PC-3 (cell line): Measurements from ENCODE around the gene KRT31. TPM values are rescaled to one million over a fixed set of nuclear protein-coding genes. Genes with fewer than 3 reads are reported as not detected.

Source experiments
- ATAC-seq: fragments of 200-7000 bp; cut with Tn5 transposase; 2 replicates; pipeline ENCODE4 v1.9.1; 2020; ENCODE audit warnings: mild to moderate bottlenecking, moderate library complexity
- BruUV-seq: library from RNA; stranded (reverse); fragments of 400-500 nt; replicated peaks from 2 replicates; lab custom pipeline; 2021; lab: Mats Ljungman, UMichigan
- CTCF ChIA-PET: fragments of 300-600 bp; sonication (Branson Sonifier 250); formaldehyde crosslinking; loops from one replicate; lab custom pipeline; 2022; ENCODE audit warnings: antibody characterized with exemption; lab: Charles Lee
- POLR2A ChIA-PET: fragments of 300-600 bp; sonication (Branson Sonifier 250); formaldehyde crosslinking; loops from one replicate; lab custom pipeline; 2022; ENCODE audit warnings: antibody characterized with exemption; ENCODE audit not compliant: unreplicated experiment; lab: Charles Lee
- DNase-seq: peaks from one replicate; pipeline ENCODE4 v3.0.0-alpha.2; 2015
- H2AFZ ChIP-seq: fragments of 300-600 bp; sonication (generic); 2 replicates; pipeline ENCODE4 v1.6.0; 2016; ENCODE audit warnings: antibody characterized with exemption, low read length
- H3F3A ChIP-seq: fragments of 300-600 bp; sonication (generic); one replicate; pipeline ENCODE4 v1.6.0; 2017; ENCODE audit warnings: antibody characterized with exemption, low read length, control low read depth, mild to moderate bottlenecking; ENCODE audit not compliant: unreplicated experiment
- H3K27ac ChIP-seq: fragments of 300-600 bp; sonication (generic); 2 replicates; pipeline ENCODE4 v1.5.1; 2016; ENCODE audit warnings: mild to moderate bottlenecking, low read length
- H3K27me3 ChIP-seq: fragments of 300-600 bp; sonication (generic); 2 replicates; pipeline ENCODE4 v1.6.1; 2016; ENCODE audit warnings: low read length, mixed read lengths
- H3K36me3 ChIP-seq: fragments of 300-600 bp; sonication (generic); 2 replicates; pipeline ENCODE4 v1.6.1; 2016; ENCODE audit warnings: low read depth, mixed run types, low read length, mixed read lengths
- H3K4me1 ChIP-seq: fragments of 300-600 bp; sonication (generic); 2 replicates; pipeline ENCODE4 v1.5.1; 2016; ENCODE audit warnings: low read length; ENCODE audit not compliant: insufficient read depth
- H3K4me2 ChIP-seq: fragments of 300-600 bp; sonication (generic); 2 replicates; pipeline ENCODE4 v1.6.0; 2016; ENCODE audit warnings: low read length
- H3K4me3 ChIP-seq: fragments of 300-600 bp; sonication (generic); 2 replicates; pipeline ENCODE4 v1.5.1; 2016; ENCODE audit warnings: mild to moderate bottlenecking, low read length, mixed read lengths
- H3K79me2 ChIP-seq: fragments of 300-600 bp; sonication (generic); 2 replicates; pipeline ENCODE4 v1.6.1; 2017; ENCODE audit warnings: low read length, mixed read lengths
- H3K9ac ChIP-seq: fragments of 300-600 bp; sonication (generic); 2 replicates; pipeline ENCODE4 v1.6.0; 2016; ENCODE audit warnings: mild to moderate bottlenecking, low read length
- H3K9me2 ChIP-seq: fragments of 300-600 bp; sonication (generic); replicated peaks from 2 replicates; pipeline ENCODE4 v1.6.1; 2016; ENCODE audit warnings: mixed run types, low read length, mixed read lengths
- H3K9me3 ChIP-seq: fragments of 300-600 bp; sonication (generic); 2 replicates; pipeline ENCODE4 v1.6.1; 2016; ENCODE audit warnings: low read length, mixed read lengths
- H4K20me1 ChIP-seq: fragments of 300-600 bp; sonication (generic); 2 replicates; pipeline ENCODE4 v1.6.1; 2016; ENCODE audit warnings: low read length, mixed read lengths
- EZH2 ChIP-seq: fragments of 300-600 bp; sonication (generic); IDR thresholded peaks from one replicate; pipeline ENCODE4 v1.6.1; 2017; ENCODE audit warnings: antibody characterized with exemption, mild to moderate bottlenecking, low read length; ENCODE audit not compliant: unreplicated experiment
- EZH2phosphoT487 ChIP-seq: fragments of 300-600 bp; sonication (generic); IDR thresholded peaks from 2 replicates; pipeline ENCODE4 v1.6.1; 2018; ENCODE audit warnings: mild to moderate bottlenecking, antibody characterized with exemption, low read length, borderline replicate concordance
- intact Hi-C: fragments of 100-400 bp; cut with micrococcal nuclease; formaldehyde crosslinking; loops from 2 replicates; pipeline ENCODE4 v1.9.0; 2023
- total RNA-seq: library from RNA; depleted of rRNA; stranded (reverse); fragments of >200 nt; gene quantifications from 2 replicates; pipeline ENCODE4 v1.2.3, GENCODE V29; 2014
- TF ChIP-seq, protein P1 (sequence below): fragments of 300-600 bp; sonication (generic); conservative IDR thresholded peaks from 2 replicates; pipeline ENCODE4 v1.5.1; 2017; ENCODE audit warnings: antibody characterized with exemption, low read depth, mild to moderate bottlenecking, low read length

KRT31 gene
- total RNA-seq, 1 experiment from 2014 or later: not detected

DNA sequence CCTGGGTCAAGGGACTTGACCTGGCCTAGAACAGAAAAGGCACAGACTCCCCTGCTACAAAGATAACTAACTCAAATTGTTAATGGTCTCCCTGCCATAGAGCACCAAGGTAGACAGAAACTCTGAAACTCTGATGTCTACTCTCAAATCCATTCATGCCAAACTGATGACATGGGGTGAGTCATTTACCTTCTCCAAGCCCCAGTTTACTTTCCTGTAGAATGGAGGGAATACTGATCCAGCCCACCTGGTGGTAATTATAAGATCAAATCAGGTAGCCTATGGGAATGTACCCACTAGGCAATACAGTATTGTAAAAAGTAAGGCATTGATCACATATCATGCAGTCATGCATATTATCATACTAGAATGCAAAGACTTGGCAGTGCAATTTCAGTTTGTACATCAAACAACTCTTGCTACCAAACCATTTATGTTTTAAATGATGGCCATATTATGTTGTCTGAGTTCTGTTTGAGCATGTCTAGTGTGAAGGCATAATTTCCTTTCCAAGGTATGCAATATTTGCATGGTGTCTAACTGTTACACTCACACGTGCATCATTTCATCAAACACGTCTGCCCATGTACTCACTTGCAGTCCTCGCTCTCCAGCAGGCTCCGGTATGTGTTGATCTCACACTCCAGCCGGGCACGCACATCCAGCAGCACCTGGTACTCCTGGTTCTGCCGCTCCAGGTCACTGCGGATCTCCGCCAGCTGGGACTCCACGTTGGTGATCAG, 3.0 kb downstream of the KRT31 start:
- Histone ChIP-seq H3K4me3 (no peak overlapping the region), H3K27ac (no peak overlapping the region), H3K36me3 (no peaks in the 10 kb centered on the region), H3K9ac (no peak overlapping the region), H3K9me2 (no peaks in the 10 kb centered on the region), H3K9me3 (no peaks in the 10 kb centered on the region), H3K4me2 (no peak overlapping the region), H3K27me3 (no peaks in the 10 kb centered on the region), H3K79me2 (no peaks in the 10 kb centered on the region), H4K20me1 (no peaks in the 10 kb centered on the region), H3K4me1 (peaks cover 14% of the 10 kb centered on the region; the same call in 1 of the 2 replicates), H2AFZ (no peak overlapping the region), H3F3A (no peaks in the 10 kb centered on the region)
- no peak for TF ChIP-seq EZH2phosphoT487
- TF ChIP-seq, protein P1, sequence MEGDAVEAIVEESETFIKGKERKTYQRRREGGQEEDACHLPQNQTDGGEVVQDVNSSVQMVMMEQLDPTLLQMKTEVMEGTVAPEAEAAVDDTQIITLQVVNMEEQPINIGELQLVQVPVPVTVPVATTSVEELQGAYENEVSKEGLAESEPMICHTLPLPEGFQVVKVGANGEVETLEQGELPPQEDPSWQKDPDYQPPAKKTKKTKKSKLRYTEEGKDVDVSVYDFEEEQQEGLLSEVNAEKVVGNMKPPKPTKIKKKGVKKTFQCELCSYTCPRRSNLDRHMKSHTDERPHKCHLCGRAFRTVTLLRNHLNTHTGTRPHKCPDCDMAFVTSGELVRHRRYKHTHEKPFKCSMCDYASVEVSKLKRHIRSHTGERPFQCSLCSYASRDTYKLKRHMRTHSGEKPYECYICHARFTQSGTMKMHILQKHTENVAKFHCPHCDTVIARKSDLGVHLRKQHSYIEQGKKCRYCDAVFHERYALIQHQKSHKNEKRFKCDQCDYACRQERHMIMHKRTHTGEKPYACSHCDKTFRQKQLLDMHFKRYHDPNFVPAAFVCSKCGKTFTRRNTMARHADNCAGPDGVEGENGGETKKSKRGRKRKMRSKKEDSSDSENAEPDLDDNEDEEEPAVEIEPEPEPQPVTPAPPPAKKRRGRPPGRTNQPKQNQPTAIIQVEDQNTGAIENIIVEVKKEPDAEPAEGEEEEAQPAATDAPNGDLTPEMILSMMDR: no peak
- no peak for TF ChIP-seq EZH2
- no TSS peak for BruUV-seq
- intact Hi-C loops: no loop called here
- ChIA-PET CTCF (no interaction called here), POLR2A (no interaction called here)
- ATAC-seq: no peak
- peak; percentile 34 for DNase-seq

DNA sequence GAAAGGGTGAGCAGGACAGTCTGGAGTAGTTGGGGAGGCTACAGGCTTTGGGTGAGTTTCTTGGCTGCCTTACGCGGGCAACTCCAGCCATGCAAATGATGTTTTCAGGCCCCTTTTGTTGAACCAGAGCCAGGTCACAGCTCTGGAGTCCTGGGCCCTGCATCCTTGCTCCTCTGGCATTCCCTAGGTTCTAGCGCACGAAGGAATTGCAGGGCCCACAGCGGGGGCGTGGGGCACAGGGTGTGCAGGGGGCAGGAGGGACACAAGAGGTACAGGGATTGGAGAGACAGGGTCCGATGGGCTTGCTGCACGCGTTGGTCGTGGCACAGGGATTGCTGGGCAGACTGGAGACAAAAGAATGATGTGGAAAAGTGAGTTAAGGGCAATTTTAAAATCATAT, 3.6 kb downstream of the KRT31 start:
- Histone ChIP-seq H3F3A (no peaks in the 10 kb centered on the region), H2AFZ (no peak overlapping the region), H3K9me3 (no peaks in the 10 kb centered on the region), H3K27ac (no peak overlapping the region), H3K9ac (no peak overlapping the region), H3K79me2 (no peaks in the 10 kb centered on the region), H3K4me2 (no peak overlapping the region), H3K27me3 (no peaks in the 10 kb centered on the region), H3K4me3 (no peak overlapping the region), H4K20me1 (no peaks in the 10 kb centered on the region), H3K36me3 (no peaks in the 10 kb centered on the region), H3K9me2 (no peaks in the 10 kb centered on the region), H3K4me1 (peaks cover 14% of the 10 kb centered on the region; the same call in 1 of the 2 replicates)
- DNase-seq (no peak), ATAC-seq (no peak)
- TF ChIP-seq EZH2 (no peak), EZH2phosphoT487 (no peak)
- TF ChIP-seq, protein P1: no peak
- CTCF ChIA-PET: no interaction called here
- POLR2A ChIA-PET: no interaction called here
- BruUV-seq: no TSS peak
- intact Hi-C loops: no loop called here

DNA sequence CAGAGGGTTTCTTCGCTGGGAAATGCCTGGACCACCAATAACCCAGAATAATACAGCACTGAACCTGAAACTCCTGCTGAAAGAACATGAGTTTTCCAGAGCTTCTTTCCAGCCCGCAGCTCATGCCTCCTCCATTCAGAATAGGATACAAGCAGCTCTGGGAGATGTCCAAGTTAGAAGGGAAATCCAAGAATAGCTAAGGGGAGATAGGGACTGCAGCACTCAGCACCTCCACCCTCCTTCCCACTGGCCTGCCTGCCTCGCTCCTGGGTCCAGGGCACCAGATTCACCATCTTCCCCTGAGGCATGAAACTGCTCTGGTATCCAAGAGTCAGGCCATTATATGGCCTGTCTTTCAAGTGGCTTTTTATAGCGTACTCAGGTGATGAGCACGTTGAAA, 4.1 kb downstream of the KRT31 start:
- H3F3A ChIP-seq: no peaks in the 10 kb centered on the region
- no peak overlapping the region for H3K4me3 ChIP-seq
- H3K4me1 ChIP-seq: peaks cover 14% of the 10 kb centered on the region; the same call in 1 of the 2 replicates
- H3K9me3 ChIP-seq: no peaks in the 10 kb centered on the region
- DNase-seq (no peak), ATAC-seq (no peak)
- no peaks in the 10 kb centered on the region for H3K9me2 ChIP-seq
- no peaks in the 10 kb centered on the region for H3K27me3 ChIP-seq
- BruUV-seq: no TSS peak
- POLR2A ChIA-PET: interaction anchor here (0.6 kb wide), 1 partner anchor 320 kb away, joined by 3 read pairs; no protein-coding TSS in a partner anchor
- TF ChIP-seq EZH2: no peak
- TF ChIP-seq EZH2phosphoT487: no peak
- TF ChIP-seq, protein P1: no peak
- no peaks in the 10 kb centered on the region for H4K20me1 ChIP-seq
- CTCF ChIA-PET: no interaction called here
- no peak overlapping the region for H2AFZ ChIP-seq
- no peak overlapping the region for H3K4me2 ChIP-seq
- no peaks in the 10 kb centered on the region for H3K36me3 ChIP-seq
- no peak overlapping the region for H3K27ac ChIP-seq
- no peaks in the 10 kb centered on the region for H3K79me2 ChIP-seq
- H3K9ac ChIP-seq: no peak overlapping the region
- intact Hi-C loops: no loop called here
